ENCODE data around the gene GALNT13.

The GALNT13 gene

GRCh38 chr2:154381931-154382794 lies 510.4 kb downstream of the GALNT13 start:
- H3K4me3 ChIP-seq (ENCODE audit: low read length): no peak overlapping the region
- TF ChIP-seq, protein P1, sequence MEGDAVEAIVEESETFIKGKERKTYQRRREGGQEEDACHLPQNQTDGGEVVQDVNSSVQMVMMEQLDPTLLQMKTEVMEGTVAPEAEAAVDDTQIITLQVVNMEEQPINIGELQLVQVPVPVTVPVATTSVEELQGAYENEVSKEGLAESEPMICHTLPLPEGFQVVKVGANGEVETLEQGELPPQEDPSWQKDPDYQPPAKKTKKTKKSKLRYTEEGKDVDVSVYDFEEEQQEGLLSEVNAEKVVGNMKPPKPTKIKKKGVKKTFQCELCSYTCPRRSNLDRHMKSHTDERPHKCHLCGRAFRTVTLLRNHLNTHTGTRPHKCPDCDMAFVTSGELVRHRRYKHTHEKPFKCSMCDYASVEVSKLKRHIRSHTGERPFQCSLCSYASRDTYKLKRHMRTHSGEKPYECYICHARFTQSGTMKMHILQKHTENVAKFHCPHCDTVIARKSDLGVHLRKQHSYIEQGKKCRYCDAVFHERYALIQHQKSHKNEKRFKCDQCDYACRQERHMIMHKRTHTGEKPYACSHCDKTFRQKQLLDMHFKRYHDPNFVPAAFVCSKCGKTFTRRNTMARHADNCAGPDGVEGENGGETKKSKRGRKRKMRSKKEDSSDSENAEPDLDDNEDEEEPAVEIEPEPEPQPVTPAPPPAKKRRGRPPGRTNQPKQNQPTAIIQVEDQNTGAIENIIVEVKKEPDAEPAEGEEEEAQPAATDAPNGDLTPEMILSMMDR (conservative IDR thresholded peaks at IDR 0.05; ENCODE audit: low read depth, low read length): no peak
- DNase-seq (ENCODE audit: low read depth): no peak

GRCh38 chr2:154386186-154386585 lies 514.5 kb downstream of the GALNT13 start:
- TF ChIP-seq, protein P1 (conservative IDR thresholded peaks at IDR 0.05; ENCODE audit: low read depth, low read length): no peak
- no peak overlapping the region for H3K4me3 ChIP-seq (ENCODE audit: low read length)
- no peak for DNase-seq (ENCODE audit: low read depth)

- H3K4me3 ChIP-seq (ENCODE audit: low read length): no peak overlapping the region
- DNase-seq (ENCODE audit: low read depth): no peak
- TF ChIP-seq, protein P1 (conservative IDR thresholded peaks at IDR 0.05; ENCODE audit: low read depth, low read length): no peak
Observed at GRCh38 chr2:154391051-154391450, 519.3 kb downstream of the GALNT13 start.

DNA sequence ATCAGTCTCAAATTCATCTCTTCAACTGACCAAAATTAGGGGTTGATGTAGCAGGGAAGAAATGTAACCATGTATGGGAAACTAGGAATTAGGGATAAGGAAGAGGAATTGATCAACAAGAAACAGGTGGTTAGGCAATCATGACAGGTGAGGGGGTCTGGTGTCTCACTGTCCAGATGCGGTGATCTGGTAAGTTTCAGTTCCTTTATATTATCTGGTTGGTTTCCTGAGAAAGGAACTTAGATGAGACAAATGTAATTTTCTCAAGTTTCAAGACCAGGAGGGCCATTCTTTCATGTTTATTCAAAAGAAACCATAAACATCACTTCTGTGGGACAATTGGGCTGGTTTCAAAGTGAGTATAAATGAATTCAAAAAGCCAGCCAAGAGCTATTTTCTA lies 520.5 kb downstream of the GALNT13 start:
- TF ChIP-seq, protein P1 (conservative IDR thresholded peaks at IDR 0.05; ENCODE audit: low read depth, low read length): no peak
- H3K4me3 ChIP-seq (ENCODE audit: low read length): no peak overlapping the region
- DNase-seq (ENCODE audit: low read depth): no peak

DNA sequence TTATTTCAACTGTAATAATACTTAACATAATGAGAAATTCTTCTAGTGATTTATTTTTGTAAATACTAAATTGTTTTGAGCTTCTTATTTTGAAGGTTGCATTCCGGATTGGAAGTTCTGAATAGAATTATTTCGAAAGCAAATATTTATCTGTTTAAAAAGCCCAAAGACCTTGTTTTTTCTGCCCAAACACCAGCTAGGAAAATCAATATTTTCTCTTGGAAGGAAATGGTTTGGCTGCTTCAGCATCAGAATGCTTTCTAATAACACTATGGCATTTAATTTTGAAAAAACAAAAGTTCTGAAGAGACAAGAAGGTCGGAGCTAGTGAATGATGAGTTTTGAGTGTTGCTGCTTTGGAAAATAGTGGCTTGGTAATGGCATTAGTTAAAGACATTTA lies 522.9 kb downstream of the GALNT13 start:
- TF ChIP-seq, protein P1 (conservative IDR thresholded peaks at IDR 0.05; ENCODE audit: low read depth, low read length): no peak
- no peak overlapping the region for H3K4me3 ChIP-seq (ENCODE audit: low read length)
- no peak for DNase-seq (ENCODE audit: low read depth)

DNA sequence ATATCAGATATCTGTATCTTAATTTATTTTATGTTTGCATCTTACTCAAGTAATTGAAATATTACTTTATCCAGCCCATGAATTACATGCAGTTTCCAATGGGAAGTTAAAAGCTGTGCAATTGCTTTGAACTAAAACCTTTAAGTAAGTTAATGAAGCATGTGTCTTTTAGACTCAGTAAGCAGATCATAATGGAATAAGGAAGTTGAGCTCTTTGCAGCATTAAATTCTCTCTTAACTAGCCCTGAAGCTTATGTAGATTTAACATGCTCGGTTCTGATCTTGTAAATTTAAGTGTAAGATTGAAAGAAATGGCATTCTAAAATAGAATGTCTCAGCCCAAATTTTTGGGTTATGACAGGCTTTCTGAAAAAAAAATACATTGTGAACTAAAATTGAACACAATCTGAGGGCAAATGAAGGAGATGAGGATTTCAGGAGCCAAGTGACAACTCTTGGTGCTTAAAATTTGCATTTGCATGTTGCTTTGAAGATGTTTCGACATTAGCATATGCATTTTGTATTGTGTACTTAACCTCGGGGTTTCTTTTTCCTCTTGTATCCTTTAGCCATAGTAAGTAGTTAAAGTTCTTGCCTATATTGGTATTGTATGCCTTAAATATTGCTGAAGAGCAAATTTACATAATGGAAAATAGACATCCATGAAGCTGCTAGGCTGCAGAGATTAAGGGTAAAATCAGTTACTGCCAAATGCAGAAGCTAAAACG lies 529.0 kb downstream of the GALNT13 start:
- DNase-seq (ENCODE audit: low read depth): no peak
- H3K4me3 ChIP-seq (ENCODE audit: low read length): no peak overlapping the region
- TF ChIP-seq, protein P1 (conservative IDR thresholded peaks at IDR 0.05; ENCODE audit: low read depth, low read length): no peak
